Measurements from ENCODE around the gene CGNL1. TPM values are rescaled to one million over a fixed set of nuclear protein-coding genes. Genes with fewer than 3 reads are reported as not detected.

CGNL1 gene
- total and polyA plus RNA-seq, 2 experiments from 2014 or later: 11.4 to 13.1 TPM

DNA sequence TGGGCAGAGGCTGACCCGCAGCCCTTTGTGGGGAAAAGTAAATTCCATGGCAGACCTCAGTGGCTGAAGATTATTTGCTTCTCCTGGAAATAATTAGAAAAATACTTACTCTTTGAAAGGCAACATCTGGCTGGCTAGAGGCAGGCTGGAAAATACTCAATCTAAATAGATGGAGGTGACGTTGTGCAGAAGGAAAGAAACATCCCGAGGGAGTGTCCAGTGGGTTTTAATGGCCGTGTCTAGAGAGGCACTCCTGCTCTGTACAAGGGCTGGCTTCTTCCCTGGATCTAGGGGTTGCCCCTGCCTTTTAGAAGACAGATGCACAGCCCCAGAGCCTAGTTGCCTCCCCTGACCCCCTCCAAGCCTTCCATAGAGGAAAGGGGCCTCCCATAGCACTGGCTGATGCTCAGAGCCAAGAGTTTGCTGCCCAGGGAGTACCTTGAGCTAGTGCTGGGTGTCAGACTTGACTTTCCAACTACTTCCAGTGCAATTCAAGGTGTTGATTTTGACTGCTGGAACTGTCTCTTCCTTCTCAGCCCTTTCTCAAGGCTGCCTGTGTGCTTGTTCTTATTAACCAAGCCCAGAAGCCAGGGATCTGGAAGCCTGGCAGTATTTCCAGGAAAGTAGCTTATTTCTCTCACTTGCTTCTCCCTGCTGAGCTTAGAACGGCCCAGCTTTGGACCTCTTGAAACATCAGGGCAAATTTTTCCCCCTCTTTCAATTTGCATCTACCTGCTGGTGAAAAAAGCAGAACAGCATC lies 27.4 kb downstream of the CGNL1 start:
- Histone ChIP-seq H3K79me2 (peaks cover 20% of the 10 kb centered on the region), H3K27ac (peak overlapping the region; percentile 38), H3K36me3 (replicated peaks; ENCODE audit: insufficient read depth, low read depth) (no peaks in the 10 kb centered on the region), H3K4me2 (peak overlapping the region; percentile 31), H4K20me1 (ENCODE audit: insufficient read depth, poor library complexity, severe bottlenecking) (no peaks in the 10 kb centered on the region), H3K4me3 (no peak overlapping the region), H3K27me3 (no peaks in the 10 kb centered on the region), H3K9me2 (replicated peaks; ENCODE audit: insufficient read depth) (no peaks in the 10 kb centered on the region), H3K9me3 (ENCODE audit: low read depth) (no peaks in the 10 kb centered on the region), H3K4me1 (ENCODE audit: insufficient read depth) (peaks cover 15% of the 10 kb centered on the region), H2AFZ (no peak overlapping the region)
- no peak for DNase-seq (ENCODE audit: low spot score)
- no peak for TF ChIP-seq EZH2 (IDR thresholded peaks at IDR 0.05; ENCODE audit: borderline replicate concordance)
- TF ChIP-seq CTCF (IDR thresholded peaks at IDR 0.05; ENCODE audit: poor library complexity): no peak
- no peak for TF ChIP-seq EZH2phosphoT487 (IDR thresholded peaks at IDR 0.05; ENCODE audit: low read depth, severe bottlenecking, unreplicated experiment)
- WGBS (ENCODE audit: low lambda C conversion rate, missing lambda C conversion rate): 47% methylated on average over 5 of the region's 5 CpGs

DNA sequence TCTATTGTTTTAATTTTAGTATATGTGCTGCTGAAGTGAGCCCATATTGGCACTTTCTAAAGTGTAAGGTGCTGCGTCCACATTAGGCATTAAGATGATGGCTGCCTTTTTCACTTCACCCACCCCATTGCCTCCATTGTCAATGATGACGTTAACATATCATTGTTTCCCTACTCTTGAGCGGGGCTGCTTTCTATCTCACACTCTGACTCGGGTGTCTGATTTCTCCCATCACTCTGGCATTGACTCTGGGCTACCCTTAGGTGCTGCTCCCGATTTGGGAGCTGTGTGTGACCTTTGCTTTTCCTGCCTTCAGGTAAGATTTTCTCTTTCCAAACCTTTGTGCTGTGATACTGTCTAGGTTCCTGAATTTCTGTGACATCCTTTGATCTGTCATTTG lies 28.8 kb downstream of the CGNL1 start:
- no peaks in the 10 kb centered on the region for H3K9me3 ChIP-seq (ENCODE audit: low read depth)
- H3K9me2 ChIP-seq (replicated peaks; ENCODE audit: insufficient read depth): no peaks in the 10 kb centered on the region
- peaks cover 15% of the 10 kb centered on the region for H3K4me1 ChIP-seq (ENCODE audit: insufficient read depth)
- no peaks in the 10 kb centered on the region for H3K27me3 ChIP-seq
- no peak for DNase-seq (ENCODE audit: low spot score)
- H2AFZ ChIP-seq: no peak overlapping the region
- H3K36me3 ChIP-seq (replicated peaks; ENCODE audit: insufficient read depth, low read depth): no peaks in the 10 kb centered on the region
- no peak for TF ChIP-seq CTCF (IDR thresholded peaks at IDR 0.05; ENCODE audit: poor library complexity)
- TF ChIP-seq EZH2phosphoT487 (IDR thresholded peaks at IDR 0.05; ENCODE audit: low read depth, severe bottlenecking, unreplicated experiment): no peak
- no peak for TF ChIP-seq EZH2 (IDR thresholded peaks at IDR 0.05; ENCODE audit: borderline replicate concordance)
- peaks cover 7% of the 10 kb centered on the region for H3K79me2 ChIP-seq
- H3K27ac ChIP-seq: no peak overlapping the region
- no peak overlapping the region for H3K4me3 ChIP-seq
- H3K4me2 ChIP-seq: no peak overlapping the region
- H4K20me1 ChIP-seq (ENCODE audit: insufficient read depth, poor library complexity, severe bottlenecking): no peaks in the 10 kb centered on the region
- WGBS (ENCODE audit: low lambda C conversion rate, missing lambda C conversion rate): 60% methylated on average over 5 of the region's 5 CpGs

DNA sequence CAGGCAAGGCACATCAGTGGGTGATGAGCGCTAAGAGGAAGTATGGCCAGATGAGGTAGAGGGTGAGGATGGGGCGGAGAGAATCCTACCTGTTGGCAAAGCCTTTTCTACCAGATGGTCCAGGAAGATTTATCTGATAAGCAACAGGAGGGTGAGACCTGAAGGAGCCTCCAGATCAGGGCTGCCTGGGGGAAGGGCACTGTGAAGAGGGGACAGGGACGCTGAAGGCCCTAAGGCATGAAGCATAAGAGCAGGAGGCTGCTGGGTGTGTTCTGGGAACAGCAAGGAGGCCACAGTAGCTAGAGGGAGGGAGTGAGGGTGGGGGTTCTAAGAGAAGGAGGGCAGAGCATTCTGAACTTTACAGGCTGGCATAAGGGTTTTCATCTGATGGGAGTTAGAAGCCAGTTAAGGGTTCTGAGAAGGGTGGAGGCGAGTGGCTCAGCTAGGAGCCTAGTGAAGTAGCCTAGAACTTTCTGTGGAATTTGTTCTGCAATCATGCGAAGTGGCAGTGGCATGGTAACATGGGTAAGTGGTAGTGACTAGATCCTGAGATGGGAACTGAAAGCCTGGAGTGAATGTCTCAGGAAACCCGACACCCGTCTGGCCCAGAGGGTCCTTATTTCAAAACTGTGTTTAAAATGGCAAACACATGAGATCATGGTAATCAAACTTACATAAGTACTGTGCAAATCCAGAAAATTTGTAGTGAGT lies 29.9 kb downstream of the CGNL1 start:
- H3K27me3 ChIP-seq: no peaks in the 10 kb centered on the region
- H3K4me1 ChIP-seq (ENCODE audit: insufficient read depth): peaks cover 15% of the 10 kb centered on the region
- H2AFZ ChIP-seq: no peak overlapping the region
- H3K9me3 ChIP-seq (ENCODE audit: low read depth): no peaks in the 10 kb centered on the region
- WGBS (ENCODE audit: low lambda C conversion rate, missing lambda C conversion rate): 74% methylated on average over 7 of the region's 7 CpGs
- peaks cover 2% of the 10 kb centered on the region for H3K79me2 ChIP-seq
- no peak for DNase-seq (ENCODE audit: low spot score)
- no peak overlapping the region for H3K27ac ChIP-seq
- no peak overlapping the region for H3K4me2 ChIP-seq
- H4K20me1 ChIP-seq (ENCODE audit: insufficient read depth, poor library complexity, severe bottlenecking): no peaks in the 10 kb centered on the region
- no peaks in the 10 kb centered on the region for H3K9me2 ChIP-seq (replicated peaks; ENCODE audit: insufficient read depth)
- H3K4me3 ChIP-seq: no peak overlapping the region
- no peak for TF ChIP-seq EZH2phosphoT487 (IDR thresholded peaks at IDR 0.05; ENCODE audit: low read depth, severe bottlenecking, unreplicated experiment)
- no peaks in the 10 kb centered on the region for H3K36me3 ChIP-seq (replicated peaks; ENCODE audit: insufficient read depth, low read depth)

GRCh38 chr15:57410373-57410772 lies 34.1 kb downstream of the CGNL1 start:
- H3K27ac ChIP-seq: no peak overlapping the region
- no peak overlapping the region for H3K4me3 ChIP-seq
- DNase-seq (ENCODE audit: low spot score): no peak
- H4K20me1 ChIP-seq (ENCODE audit: insufficient read depth, poor library complexity, severe bottlenecking): no peaks in the 10 kb centered on the region
- no peaks in the 10 kb centered on the region for H3K4me1 ChIP-seq (ENCODE audit: insufficient read depth)
- no peaks in the 10 kb centered on the region for H3K79me2 ChIP-seq
- TF ChIP-seq CTCF (IDR thresholded peaks at IDR 0.05; ENCODE audit: poor library complexity) (no peak), EZH2phosphoT487 (IDR thresholded peaks at IDR 0.05; ENCODE audit: low read depth, severe bottlenecking, unreplicated experiment) (no peak), EZH2 (IDR thresholded peaks at IDR 0.05; ENCODE audit: borderline replicate concordance) (no peak)
- 31% methylated on average over 3 of the region's 3 CpGs for WGBS (ENCODE audit: low lambda C conversion rate, missing lambda C conversion rate)
- H3K36me3 ChIP-seq (replicated peaks; ENCODE audit: insufficient read depth, low read depth): no peaks in the 10 kb centered on the region
- H3K4me2 ChIP-seq: no peak overlapping the region
- H3K9me2 ChIP-seq (replicated peaks; ENCODE audit: insufficient read depth): no peaks in the 10 kb centered on the region
- no peaks in the 10 kb centered on the region for H3K27me3 ChIP-seq
- no peak overlapping the region for H2AFZ ChIP-seq
- no peaks in the 10 kb centered on the region for H3K9me3 ChIP-seq (ENCODE audit: low read depth)

Data from hepatocyte (in vitro differentiated cells).